ENCODE measurements around the gene DCXR. TPM values are rescaled to one million over a fixed set of nuclear protein-coding genes. Genes with fewer than 3 reads are reported as not detected.

Gene DCXR
- total and polyA plus RNA-seq, 2 of the 13 experiments (the other 11 are each of a cell fraction or from before 2014, with no cell fraction given) = 287 to 311 TPM

DNA sequence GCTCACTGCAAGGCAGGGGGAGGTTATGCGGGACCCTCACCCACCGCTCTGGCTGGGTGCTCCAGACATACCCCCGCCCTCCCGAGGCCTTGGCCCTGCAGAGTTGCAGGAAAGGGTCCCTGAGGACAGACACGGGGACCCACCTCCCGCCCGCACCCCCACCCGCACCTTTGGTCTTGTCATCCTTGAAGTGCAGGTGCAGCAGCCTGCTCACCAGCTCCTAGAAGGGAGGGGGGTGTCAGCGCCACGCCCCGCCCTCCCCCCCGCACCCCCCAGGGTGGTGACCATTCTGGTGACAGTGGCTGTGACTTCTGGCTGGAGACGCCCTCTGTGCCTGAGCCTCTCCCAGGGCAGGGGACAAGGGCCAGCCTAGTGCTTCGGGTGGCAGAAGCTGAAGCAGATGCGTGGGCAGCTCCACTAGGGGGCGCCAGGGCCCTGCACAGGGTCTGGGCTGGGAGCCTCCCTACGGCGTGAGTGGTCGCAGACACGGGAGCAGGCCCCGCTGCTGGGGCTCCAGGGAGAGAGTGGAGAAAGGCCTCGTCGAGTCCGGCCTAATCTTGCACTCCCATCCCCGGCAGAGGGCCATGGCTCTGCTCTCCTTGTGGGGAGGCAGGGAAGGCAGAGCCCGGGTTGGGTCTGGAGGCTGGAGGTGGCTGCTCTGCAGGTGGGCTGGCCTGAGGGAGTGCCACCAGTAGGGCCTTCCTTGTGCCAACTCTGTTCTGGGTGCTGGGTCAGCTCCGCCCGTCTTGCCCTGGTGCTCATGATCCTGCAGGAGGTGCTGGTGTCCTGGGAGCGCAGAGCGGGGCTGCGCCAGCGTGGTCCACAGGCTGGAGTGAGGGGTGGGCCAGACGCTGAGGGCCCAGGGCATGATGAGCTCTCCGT lies 17.6 kb downstream of the DCXR start (continued):
- TF ChIP-seq, protein P1, sequence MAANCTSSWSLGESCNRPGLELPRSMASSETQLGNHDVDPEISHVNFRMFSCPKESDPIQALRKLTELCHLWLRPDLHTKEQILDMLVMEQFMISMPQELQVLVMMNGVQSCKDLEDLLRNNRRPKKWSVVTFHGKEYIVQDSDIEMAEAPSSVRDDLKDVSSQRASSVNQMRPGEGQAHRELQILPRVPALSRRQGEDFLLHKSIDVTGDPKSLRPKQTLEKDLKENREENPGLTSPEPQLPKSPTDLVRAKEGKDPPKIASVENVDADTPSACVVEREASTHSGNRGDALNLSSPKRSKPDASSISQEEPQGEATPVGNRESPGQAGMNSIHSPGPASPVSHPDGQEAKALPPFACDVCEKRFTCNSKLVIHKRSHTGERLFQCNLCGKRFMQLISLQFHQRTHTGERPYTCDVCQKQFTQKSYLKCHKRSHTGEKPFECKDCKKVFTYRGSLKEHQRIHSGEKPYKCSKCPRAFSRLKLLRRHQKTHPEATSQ (CRISPR knock-in tag; IDR thresholded peaks at IDR 0.05; ENCODE audit: borderline replicate concordance) = no peak
- TF ChIP-seq RXRA (CRISPR knock-in tag; IDR thresholded peaks at IDR 0.05) (0 out of 2 replicates have a peak, but pooled peaks have one; percentile 56), ELF3 (CRISPR knock-in tag; IDR thresholded peaks at IDR 0.05) (peak; percentile 50), XBP1 (CRISPR knock-in tag; IDR thresholded peaks at IDR 0.05) (no peak), KDM5B (CRISPR knock-in tag; IDR thresholded peaks at IDR 0.05; ENCODE audit: borderline replicate concordance) (peak; percentile 84; the same call in 1 of the 2 replicates), IRF1 (CRISPR knock-in tag; IDR thresholded peaks at IDR 0.05; ENCODE audit: low read depth) (no peak), NR1H2 (CRISPR knock-in tag; IDR thresholded peaks at IDR 0.05; ENCODE audit: borderline replicate concordance, low read depth) (no peak), CBX5 (CRISPR knock-in tag; IDR thresholded peaks at IDR 0.05; ENCODE audit: borderline replicate concordance) (peak; percentile 39; the same call in 1 of the 2 replicates), ZNF7 (CRISPR knock-in tag; IDR thresholded peaks at IDR 0.05) (no peak), FOXP1 (IDR thresholded peaks at IDR 0.05) (no peak), FOXP1 (CRISPR knock-in tag; IDR thresholded peaks at IDR 0.05) (no peak), HES4 (CRISPR knock-in tag; IDR thresholded peaks at IDR 0.05; ENCODE audit: borderline replicate concordance) (no peak), RFX3 (CRISPR knock-in tag; IDR thresholded peaks at IDR 0.05) (no peak), TOE1 (CRISPR knock-in tag; IDR thresholded peaks at IDR 0.05) (peak; percentile 10; the same call in 1 of the 2 replicates), ZC3H13 (CRISPR knock-in tag; IDR thresholded peaks at IDR 0.05) (peak; percentile 87), ZBTB2 (CRISPR knock-in tag; IDR thresholded peaks at IDR 0.05; ENCODE audit: low read depth) (0 out of 2 replicates have a peak, but pooled peaks have one; percentile 12), ZNF34 (CRISPR knock-in tag; IDR thresholded peaks at IDR 0.05; ENCODE audit: borderline replicate concordance) (no peak), KDM2A (CRISPR knock-in tag; IDR thresholded peaks at IDR 0.05; ENCODE audit: borderline replicate concordance, low read depth) (peak; percentile 90), ZNF24 (IDR thresholded peaks at IDR 0.05) (no peak), ZNF672 (CRISPR knock-in tag; IDR thresholded peaks at IDR 0.05) (no peak), ZBTB42 (CRISPR knock-in tag; IDR thresholded peaks at IDR 0.05) (no peak), ZBTB38 (CRISPR knock-in tag; IDR thresholded peaks at IDR 0.05) (0 out of 2 replicates have a peak, but pooled peaks have one; percentile 7), PAX8 (CRISPR knock-in tag; IDR thresholded peaks at IDR 0.05; ENCODE audit: borderline replicate concordance) (no peak), PCBP2 (optimal IDR thresholded peaks at IDR 0.05; ENCODE audit: low read depth, low read length, poor library complexity, severe bottlenecking) (no peak), MLLT10 (CRISPR knock-in tag; IDR thresholded peaks at IDR 0.05) (no peak)
- TF ChIP-seq, protein P2, sequence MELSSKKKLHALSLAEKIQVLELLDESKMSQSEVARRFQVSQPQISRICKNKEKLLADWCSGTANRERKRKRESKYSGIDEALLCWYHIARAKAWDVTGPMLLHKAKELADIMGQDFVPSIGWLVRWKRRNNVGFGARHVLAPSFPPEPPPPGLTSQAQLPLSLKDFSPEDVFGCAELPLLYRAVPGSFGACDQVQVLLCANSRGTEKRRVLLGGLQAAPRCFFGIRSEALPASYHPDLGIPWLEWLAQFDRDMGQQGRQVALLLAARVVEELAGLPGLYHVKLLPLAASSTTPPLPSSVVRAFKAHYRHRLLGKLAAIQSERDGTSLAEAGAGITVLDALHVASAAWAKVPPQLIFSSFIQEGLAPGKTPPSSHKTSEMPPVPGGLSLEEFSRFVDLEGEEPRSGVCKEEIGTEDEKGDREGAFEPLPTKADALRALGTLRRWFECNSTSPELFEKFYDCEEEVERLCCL (CRISPR knock-in tag; IDR thresholded peaks at IDR 0.05; ENCODE audit: borderline replicate concordance) = no peak
